Large intestine (tissue), 3 donors: ENCODE measurements around the gene TMEM263. TPM values are rescaled to one million over a fixed set of nuclear protein-coding genes. Genes with fewer than 3 reads are reported as not detected.
"Not testable (repeated sequence)": the region's sequence is repeated elsewhere in the genome, so short reads cannot be mapped to it uniquely, and the experiment has no call there.

Source experiments
- DNase-seq, 2 donors: peaks; one replicate each; pipeline versions ENCODE4 v3.0.0 to v3.0.0-alpha.2; 2013
- H3K27ac ChIP-seq: one replicate; pipeline ENCODE4 v1.5.1; 2013; ENCODE audit warnings: low read length
- H3K27me3 ChIP-seq: 2 replicates; pipeline ENCODE4 v1.6.1; 2013; ENCODE audit warnings: low read length; ENCODE audit not compliant: control insufficient read depth, insufficient read depth
- H3K36me3 ChIP-seq: 2 replicates; pipeline ENCODE4 v1.6.1; 2013; ENCODE audit warnings: low read length; ENCODE audit not compliant: control insufficient read depth, insufficient read depth
- H3K4me1 ChIP-seq: one replicate; pipeline ENCODE4 v1.6.1; 2013; ENCODE audit warnings: low read length; ENCODE audit not compliant: control insufficient read depth, insufficient read depth
- H3K4me3 ChIP-seq: one replicate; pipeline ENCODE4 v1.5.1; 2013; ENCODE audit warnings: low read length
- H3K9me3 ChIP-seq: one replicate; pipeline ENCODE4 v1.6.1; 2013; ENCODE audit warnings: mild to moderate bottlenecking, low read depth, low read length, moderate library complexity; ENCODE audit not compliant: control insufficient read depth
- WGBS: methylation state at CpG from one replicate; pipeline ENCODE4 v1.1.5; 2013; ENCODE audit warnings: low lambda C conversion rate; ENCODE audit not compliant: insufficient coverage; 5-methylcytosine and 5-hydroxymethylcytosine counted together
- polyA plus RNA-seq: library from polyadenylated mRNA; unstranded; fragments of 120-200 nt; gene quantifications from one replicate; pipeline ENCODE4 v1.2.1, GENCODE V29; 2013

Gene TMEM263
- polyA plus RNA-seq, 1 donor: 44.4 TPM

DNA sequence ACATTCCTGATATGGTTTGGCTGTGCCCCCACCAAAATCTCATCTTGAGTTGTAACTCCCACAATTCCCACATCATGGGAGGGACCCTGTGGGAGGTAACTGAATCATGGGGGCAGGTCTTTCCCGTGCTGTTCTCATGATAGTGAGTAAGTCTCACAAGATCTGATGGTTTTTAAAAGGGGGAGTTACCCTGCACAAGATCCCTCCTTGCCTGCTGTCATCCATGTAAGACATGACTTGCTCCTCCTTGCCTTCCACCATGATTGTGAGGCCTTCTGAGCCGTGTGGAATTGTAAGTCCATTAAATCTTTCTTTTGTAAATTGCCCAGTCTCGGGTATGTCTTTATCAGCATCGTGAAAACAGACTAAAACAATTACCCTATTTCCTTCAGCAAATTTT lies 47.0 kb downstream of the TMEM263 start:
- H3K36me3 ChIP-seq, H3K9me3 ChIP-seq, H3K27me3 ChIP-seq, H3K4me1 ChIP-seq, H3K4me3 ChIP-seq, DNase-seq, H3K27ac ChIP-seq: not testable (repeated sequence)
- WGBS: 50% methylated on average over 2 of the region's 4 CpGs

DNA sequence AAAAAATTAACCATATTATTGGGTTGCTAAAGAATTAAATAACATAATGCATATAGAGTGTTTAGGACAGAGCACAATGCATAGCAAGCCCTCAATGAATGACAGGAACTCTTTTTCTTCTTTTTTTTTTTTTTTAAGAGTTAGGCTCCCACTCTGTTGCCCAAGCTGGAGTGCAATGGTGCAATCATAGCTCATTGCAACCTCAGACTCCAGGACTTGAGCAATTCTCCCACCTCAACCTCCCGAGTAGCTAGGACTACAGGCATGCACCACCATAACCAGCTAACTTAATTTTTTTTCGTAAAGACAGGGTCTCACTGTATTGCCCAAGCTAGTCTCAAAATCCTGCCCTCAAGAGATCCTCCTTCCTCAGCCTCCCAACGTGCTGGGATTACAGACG lies 51.7 kb downstream of the TMEM263 start:
- no peak for DNase-seq
- H3K4me1 ChIP-seq: no peaks in the 10 kb centered on the region
- 100% methylated on average over 1 of the region's 4 CpGs for WGBS
- no peak overlapping the region for H3K27ac ChIP-seq
- no peaks in the 10 kb centered on the region for H3K27me3 ChIP-seq
- H3K36me3 ChIP-seq: peaks cover 4% of the 10 kb centered on the region
- no peaks in the 10 kb centered on the region for H3K9me3 ChIP-seq
- H3K4me3 ChIP-seq: no peak overlapping the region

GRCh38 chr12:107011519-107011918 lies 55.8 kb downstream of the TMEM263 start:
- no peaks in the 10 kb centered on the region for H3K4me1 ChIP-seq
- no peak overlapping the region for H3K27ac ChIP-seq
- H3K4me3 ChIP-seq: no peak overlapping the region
- no peaks in the 10 kb centered on the region for H3K9me3 ChIP-seq
- peaks cover 2% of the 10 kb centered on the region for H3K36me3 ChIP-seq
- H3K27me3 ChIP-seq: no peaks in the 10 kb centered on the region
- WGBS: no CpG with 5 or more reads among the region's 2 CpGs
- no peak for DNase-seq

- Histone ChIP-seq H3K27me3 (no peaks in the 10 kb centered on the region), H3K4me1 (no peaks in the 10 kb centered on the region), H3K27ac (no peak overlapping the region), H3K9me3 (no peaks in the 10 kb centered on the region), H3K4me3 (no peak overlapping the region), H3K36me3 (peaks cover 2% of the 10 kb centered on the region)
- WGBS: no CpG with 5 or more reads among the region's 1 CpG
- DNase-seq: no peak
Measured at GRCh38 chr12:107012736-107013425, 57.2 kb downstream of the TMEM263 start.

GRCh38 chr12:107014055-107014454 lies 58.3 kb downstream of the TMEM263 start:
- Histone ChIP-seq H3K36me3 (peaks cover 2% of the 10 kb centered on the region), H3K9me3 (no peaks in the 10 kb centered on the region), H3K4me1 (no peaks in the 10 kb centered on the region), H3K4me3 (no peak overlapping the region), H3K27ac (no peak overlapping the region), H3K27me3 (no peaks in the 10 kb centered on the region)
- WGBS: no CpG with 5 or more reads among the region's 3 CpGs
- DNase-seq: peak; percentile 26 to 68

DNA sequence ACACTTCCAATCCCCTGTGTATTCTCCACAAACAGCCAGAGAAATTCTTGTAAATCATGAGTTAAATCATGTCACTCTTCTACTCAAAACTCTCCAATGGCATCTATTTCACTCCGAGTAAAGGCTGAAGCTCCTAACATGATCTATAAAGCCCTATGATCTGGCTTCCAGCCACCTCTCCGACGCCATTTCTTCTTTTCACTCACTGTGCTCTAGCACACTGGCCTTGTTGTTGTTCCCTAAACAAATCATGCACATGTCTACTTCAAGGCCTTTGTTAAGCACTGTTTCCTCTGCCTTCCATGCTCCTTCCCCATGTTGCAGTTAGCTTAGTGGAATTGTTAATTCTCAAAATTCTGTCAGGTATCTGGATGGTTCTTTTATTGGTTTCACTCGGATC lies 61.3 kb downstream of the TMEM263 start:
- no peak for DNase-seq
- Histone ChIP-seq H3K27me3 (no peaks in the 10 kb centered on the region), H3K27ac (no peak overlapping the region), H3K4me1 (no peaks in the 10 kb centered on the region), H3K9me3 (no peaks in the 10 kb centered on the region), H3K4me3 (no peak overlapping the region), H3K36me3 (peaks cover 2% of the 10 kb centered on the region)
- 86% methylated on average over 1 of the region's 4 CpGs for WGBS

GRCh38 chr12:107019546-107019945 lies 63.8 kb downstream of the TMEM263 start:
- no peaks in the 10 kb centered on the region for H3K4me1 ChIP-seq
- H3K36me3 ChIP-seq: no peaks in the 10 kb centered on the region
- no peaks in the 10 kb centered on the region for H3K27me3 ChIP-seq
- H3K9me3 ChIP-seq: no peaks in the 10 kb centered on the region
- H3K4me3 ChIP-seq: no peak overlapping the region
- no peak for DNase-seq
- H3K27ac ChIP-seq: no peak overlapping the region
- WGBS: no CpG with 5 or more reads among the region's 2 CpGs

Other genes with a start within 250 kb of the TMEM263 start
- 13.9 TPM for gene RIC8B, start 181.2 kb upstream of the TMEM263 start, polyA plus RNA-seq
- 21.6 TPM for gene MTERF2, start 31.2 kb downstream of the TMEM263 start, polyA plus RNA-seq
- gene CRY1, start 137.6 kb downstream of the TMEM263 start, polyA plus RNA-seq: 25.5 TPM